Right kidney (tissue), 1 donor: ENCODE data around the gene CBFA2T3.

Experiments
- DNase-seq: peaks from one replicate; pipeline ENCODE4 v3.0.0-alpha.2; 2016

CBFA2T3 gene

DNA sequence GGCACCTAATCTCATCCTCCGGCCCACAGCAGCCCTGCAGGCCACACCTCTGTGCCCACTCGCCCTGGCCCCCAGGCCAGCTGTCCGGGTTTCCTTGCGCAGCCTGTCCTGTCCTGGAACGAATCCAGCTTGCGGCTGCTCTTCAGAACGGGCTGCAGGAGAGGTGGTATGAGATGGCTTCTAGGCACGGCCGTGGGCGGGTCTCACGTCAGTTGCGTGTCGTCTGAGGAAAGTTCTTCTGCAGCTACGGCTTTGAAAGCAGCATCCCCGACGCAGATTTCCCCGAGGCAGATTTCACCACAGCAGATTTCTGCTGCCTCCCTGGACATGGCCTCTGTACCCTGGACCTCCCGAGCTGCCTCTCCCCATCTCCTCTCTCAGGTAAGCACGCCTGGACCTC, 138.4 kb downstream of the CBFA2T3 start:
- no peak for DNase-seq

DNA sequence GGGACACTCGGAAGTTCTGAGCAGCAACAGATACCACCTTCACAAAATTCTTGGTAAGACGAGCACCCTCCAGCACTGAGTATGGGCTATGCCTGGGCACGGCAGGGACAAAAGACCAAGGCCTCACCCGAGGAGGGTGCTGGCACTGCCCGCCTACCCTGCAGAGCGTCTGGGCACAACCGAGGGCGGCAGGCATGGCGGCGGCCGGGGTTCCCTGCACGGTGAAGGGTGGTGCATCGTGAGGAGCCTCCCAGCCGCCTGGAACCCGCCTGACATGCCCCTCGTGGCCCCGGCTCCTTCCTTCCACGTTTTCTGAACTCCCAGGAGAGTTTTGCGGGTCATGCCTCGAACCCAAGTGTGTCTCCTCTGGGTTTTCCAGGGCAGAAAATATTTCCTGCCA, 139.2 kb downstream of the CBFA2T3 start:
- DNase-seq = no peak

DNA sequence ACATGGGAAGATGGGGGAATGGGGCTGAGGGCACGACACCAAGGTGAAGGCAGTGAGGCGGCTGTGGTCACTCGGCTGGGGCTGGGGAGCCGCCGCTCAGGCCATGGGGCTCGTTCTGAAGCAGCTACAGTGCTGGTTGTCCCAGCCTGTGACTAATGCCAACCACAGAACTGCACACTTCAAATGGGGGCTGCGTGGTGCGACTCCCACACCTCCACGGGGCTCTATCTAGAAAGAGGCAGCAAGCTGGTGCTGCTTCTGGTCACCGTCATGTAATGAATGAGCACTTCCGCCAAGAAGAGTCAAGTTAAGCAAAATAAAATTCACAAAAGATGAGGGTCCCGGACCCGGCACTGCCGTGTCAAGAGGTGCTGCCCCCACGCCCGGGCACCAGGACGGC, 140.2 kb downstream of the CBFA2T3 start:
- no peak for DNase-seq

DNA sequence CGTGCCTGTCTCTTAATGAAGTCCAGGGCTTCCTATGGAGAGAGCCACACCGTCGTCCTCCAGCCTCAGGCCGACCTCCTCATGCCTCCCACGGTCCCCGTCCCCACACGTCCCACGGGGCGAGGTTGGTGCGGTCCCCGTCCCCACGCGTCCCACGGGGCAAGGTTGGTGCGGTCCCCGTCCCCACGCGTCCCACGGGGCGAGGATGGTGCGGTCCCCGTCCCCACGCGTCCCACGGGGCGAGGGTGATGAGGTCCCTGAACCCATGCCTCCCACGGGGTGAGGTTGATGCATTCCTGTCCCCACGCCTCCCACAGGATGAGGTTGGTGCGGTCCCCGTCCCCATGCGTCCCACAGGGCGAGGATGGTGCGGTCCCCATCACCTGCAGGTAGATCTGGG, 141.2 kb downstream of the CBFA2T3 start:
- no peak for DNase-seq

DNA sequence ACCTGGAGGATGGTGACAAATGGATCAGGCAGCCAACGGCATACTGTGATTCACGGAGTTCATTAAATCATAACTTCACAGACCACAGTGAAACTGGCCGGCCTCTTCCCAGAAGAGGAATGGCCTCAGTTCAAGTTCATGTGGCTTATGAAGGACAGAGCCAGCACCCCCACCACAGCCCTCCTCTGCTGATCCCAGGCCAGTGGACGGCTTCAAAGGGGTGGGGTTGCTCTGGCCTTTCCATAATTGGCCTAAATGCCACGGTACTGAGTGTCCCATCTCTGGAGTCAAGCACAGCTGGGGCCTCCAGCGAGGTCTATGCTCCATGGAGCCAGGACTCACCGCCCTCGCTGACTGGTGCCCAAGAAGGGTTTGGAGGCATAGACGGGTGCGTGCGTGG, 141.6 kb downstream of the CBFA2T3 start:
- DNase-seq = no peak

DNA sequence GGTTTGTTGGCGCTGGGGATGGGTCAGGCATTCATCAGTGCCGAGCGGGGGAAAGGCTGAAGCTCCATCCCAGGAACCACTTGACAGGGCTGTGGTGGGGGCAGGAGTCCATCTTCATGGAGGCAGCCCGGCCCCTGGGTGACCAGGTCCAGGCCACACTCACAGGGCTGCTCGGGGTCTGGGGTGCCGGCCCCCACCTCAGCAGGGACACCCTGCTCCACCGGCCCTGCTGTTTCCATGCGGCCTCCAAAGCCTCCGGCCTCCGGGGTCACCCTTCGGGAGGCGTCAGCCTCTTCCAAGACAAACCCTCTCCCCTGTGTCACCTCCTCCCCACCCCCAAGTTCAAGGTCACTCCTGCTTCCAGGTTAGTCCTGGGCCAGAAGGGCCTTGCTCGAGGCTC, 142.3 kb downstream of the CBFA2T3 start:
- DNase-seq = no peak

DNA sequence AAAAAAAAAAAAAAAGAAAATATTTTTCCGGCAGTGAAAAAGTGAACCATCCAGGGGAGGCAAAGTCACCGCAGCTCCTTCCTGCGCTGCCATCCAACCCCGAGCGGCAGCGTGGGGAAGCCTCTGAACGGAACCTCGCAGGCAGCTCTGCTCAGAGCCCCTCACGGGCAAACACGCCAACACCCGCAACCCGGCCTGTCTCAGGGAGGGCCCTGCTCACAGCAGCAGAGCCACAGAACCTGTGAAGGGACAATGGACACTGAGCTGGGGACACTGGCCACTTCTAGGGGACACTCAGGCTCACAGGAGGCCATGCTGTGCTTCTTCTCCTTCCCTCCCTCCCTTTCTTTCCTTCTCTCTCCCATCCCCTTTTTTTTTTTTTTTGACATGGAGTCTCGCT, 143.9 kb downstream of the CBFA2T3 start:
- DNase-seq = no peak

DNA sequence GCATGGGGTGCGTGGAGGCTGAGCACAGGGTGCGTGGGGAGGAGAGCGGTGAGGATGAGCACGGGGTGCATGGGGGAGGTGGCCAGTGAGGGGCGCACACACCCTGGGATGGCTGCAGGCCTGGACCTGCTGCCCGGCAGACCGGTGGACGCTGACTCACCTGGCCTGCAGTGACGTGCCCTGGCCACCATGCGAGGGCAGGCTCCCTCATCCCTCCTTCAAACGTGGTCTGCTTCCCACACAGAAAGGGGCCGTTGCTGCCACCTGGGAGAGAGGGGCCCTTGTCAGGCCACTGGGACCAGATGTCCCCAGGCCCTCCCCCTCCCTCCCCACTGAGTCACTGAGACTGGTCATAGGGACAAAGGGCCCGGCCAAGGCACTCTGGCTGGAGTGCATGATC, 145.2 kb downstream of the CBFA2T3 start:
- DNase-seq = no peak

DNA sequence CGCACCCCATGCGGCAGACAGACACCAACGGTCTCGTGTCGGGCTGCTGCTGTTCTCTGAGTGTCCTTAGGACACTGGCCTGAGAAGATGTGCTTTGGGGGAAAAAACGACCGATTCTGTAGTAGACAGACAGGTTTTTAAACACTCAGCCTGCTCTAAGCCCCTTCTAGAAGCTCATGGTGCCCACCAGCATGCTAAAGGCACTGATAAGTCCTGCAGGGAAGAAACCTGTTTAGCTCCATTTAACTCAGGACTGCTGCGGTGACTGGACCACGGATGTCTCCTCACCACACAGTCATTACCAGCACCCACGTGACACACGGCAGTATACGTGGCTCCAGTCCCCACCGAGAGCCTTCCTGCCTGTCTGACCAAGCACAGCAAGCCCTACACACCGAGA, 146.2 kb downstream of the CBFA2T3 start:
- DNase-seq = no peak

DNA sequence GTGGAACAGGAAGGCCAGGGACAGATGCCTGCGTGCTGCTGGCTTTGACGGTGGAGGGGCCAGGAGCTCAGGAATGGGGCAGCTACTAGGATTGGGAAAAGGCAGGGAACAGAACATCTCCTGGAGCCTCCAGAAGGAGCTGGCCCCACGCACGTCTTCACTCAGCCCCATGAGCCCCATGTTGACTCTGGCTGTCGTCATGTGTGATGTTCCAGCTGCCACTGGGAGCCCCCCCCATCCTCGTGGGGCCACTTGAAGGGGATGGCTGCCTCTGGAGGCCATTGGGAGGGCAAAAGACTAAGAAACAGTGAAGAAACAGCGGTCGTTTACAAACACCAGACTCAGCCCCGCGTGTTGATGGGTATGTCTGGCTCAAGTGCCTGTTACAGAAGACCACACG, 146.7 kb downstream of the CBFA2T3 start:
- peak; percentile 42 for DNase-seq

DNA sequence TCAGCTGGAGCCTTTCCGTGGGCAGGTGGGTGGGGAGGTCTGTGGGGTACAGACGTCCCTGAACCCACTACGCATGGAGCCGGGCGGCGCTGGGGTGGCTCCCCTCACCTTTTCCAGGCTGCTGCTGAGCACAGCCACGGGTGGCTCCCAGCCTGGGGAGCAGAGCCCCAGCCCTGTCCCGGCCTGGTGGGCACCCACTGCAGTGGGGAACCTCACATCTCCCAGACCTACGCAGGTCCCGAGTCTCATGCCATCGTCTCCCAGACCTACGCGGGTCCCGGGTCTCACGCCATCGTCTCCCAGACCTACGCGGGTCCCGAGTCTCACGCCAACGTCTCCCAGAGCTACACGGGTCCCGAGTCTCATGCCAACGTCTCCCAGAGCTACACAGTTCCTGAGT, 148.3 kb downstream of the CBFA2T3 start:
- DNase-seq = no peak

DNA sequence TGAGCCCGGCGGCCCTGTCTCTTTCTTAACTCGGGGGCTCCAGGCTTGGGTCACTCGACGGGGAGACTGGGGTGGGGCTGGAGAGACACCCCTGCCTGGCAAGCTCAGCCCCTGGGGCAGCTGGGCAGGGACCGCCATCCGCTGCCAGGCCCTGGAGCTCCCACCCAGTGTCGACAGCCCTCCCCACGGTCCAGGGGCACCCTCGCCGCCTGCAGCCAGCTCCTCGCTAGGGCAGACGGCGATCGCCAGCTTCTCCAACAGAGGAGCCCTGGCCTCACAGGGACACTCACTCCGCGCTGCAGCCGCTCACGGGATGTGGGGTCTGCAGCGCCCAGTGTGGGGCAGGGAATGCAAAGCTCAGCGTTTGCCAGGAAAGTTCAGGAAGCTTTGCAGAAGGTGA, 149.3 kb downstream of the CBFA2T3 start:
- no peak for DNase-seq

DNA sequence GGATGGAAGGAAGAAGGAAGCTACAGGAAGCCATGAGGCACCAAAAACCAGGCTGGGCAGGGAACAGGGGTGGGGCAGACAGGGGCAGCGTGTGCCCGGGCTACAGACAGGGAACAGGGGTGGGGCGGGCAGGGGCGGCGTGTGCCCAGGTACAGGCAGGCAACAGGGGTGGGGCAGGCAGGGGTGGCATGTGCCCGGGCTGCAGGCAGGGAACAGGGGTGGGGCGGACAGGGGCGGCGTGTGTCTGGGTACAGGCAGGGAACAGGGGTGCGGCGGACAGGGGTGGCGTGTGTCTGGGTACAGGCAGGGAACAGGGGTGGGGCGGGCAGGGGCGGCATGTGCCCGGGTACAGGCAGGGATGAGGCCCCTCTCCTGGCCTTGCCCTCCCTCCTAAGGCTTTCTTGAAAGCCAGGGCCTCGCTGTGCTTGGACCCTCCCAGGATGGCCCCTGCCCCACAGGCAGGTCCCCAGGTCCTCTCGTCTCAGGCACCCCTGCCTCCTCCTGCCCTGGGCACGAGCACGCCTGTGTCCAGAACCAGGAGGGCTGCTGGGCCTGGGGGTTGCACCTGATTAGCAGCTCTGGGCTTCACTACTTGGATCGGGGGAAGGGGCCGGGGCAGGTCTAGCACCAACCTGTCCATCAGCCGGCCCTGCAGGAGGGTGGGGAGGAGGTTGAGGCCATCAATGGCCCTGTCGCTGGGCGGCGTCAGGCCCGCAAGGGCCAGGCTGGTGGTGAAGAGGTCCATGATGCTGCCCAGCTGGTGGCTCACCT, 150.8 kb downstream of the CBFA2T3 start:
- DNase-seq = no peak

DNA sequence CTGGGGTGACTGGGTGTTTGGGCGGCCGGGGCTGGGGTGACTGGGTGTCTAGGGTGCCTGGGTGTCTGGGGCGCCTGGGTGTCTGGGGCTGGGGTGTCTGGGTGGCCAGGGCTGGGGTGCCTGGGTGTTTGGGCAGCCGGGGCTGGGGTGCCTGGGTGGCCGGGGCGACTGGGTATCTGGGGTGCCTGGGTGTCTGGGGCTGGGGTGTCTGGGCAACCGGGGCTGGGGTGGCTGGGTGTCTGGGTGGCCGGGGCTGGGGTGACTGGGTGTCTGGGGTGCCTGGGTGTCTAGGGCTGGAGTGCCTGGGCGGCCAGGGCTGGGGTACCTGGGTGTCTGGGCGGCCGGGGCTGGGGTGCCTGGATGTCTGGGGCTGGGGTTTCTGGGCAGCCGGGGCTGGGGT, 151.9 kb downstream of the CBFA2T3 start:
- no peak for DNase-seq
